ENCODE measurements around the gene STX12. TPM values are rescaled to one million over a fixed set of nuclear protein-coding genes. Genes with fewer than 3 reads are reported as not detected.

STX12 gene
- total and polyA plus RNA-seq, 8 donors = 49.5 to 79.3 (median 55.9) TPM

DNA sequence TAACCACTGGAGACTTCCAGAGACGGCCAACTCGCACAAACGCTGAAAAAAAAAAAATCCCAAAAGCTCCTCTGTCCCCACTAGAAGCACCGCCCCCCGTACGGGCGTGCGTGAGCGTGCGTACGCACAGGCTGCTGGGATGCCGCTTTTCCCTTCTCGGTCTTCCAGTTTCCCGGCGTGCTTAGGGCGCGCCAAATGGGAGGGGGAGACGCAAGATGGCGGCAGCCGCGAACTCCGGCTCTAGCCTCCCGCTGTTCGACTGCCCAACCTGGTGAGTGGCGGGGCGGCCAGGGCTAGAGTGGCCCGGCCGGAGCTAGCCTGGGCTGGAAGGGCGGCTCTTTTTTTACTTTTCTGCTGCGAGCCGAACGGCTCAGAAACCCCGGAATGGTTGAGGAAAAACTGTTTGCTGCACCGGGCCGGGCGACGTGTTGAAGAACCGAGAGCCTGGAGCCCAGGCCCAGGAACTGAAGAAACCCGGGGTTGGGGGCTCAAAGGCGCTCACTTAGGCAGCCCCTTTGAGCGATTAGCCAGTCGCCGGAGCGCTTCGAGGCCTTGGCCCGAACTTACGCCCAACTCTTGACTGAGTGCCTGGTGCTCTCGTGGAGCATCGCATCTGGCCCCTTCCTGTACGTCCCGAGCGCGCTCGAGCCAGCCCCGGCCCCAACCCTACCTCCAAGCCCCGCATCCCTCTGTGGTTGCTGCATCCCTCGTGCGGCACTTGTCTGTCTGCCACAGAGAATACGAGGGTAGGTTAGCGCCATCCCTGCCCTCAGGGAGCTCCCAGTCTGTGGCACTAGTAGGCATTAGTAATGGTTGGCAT, 57.8 kb downstream of the STX12 start, which contains the start of gene PPP1R8:
PPP1R8 (plus strand) TSS at position 162 of the 820 bp plus-strand sequence; CDS start at position 216, 54 bp downstream.
- Histone ChIP-seq H3K27me3 (no peaks in the 10 kb centered on the region), H3K36me3 (peaks cover 0 to 37% of the 10 kb centered on the region in 2 donors), H3K4me3 (peak within 1 kb of the TSS; percentile 75 to 89), H3K4me1 (peaks cover 14 to 33% of the 10 kb centered on the region in 2 donors), H3K9me3 (no peaks in the 10 kb centered on the region), H3K27ac (peak within 1 kb of the TSS; percentile 84 to 93)
- TF ChIP-seq, protein P1, sequence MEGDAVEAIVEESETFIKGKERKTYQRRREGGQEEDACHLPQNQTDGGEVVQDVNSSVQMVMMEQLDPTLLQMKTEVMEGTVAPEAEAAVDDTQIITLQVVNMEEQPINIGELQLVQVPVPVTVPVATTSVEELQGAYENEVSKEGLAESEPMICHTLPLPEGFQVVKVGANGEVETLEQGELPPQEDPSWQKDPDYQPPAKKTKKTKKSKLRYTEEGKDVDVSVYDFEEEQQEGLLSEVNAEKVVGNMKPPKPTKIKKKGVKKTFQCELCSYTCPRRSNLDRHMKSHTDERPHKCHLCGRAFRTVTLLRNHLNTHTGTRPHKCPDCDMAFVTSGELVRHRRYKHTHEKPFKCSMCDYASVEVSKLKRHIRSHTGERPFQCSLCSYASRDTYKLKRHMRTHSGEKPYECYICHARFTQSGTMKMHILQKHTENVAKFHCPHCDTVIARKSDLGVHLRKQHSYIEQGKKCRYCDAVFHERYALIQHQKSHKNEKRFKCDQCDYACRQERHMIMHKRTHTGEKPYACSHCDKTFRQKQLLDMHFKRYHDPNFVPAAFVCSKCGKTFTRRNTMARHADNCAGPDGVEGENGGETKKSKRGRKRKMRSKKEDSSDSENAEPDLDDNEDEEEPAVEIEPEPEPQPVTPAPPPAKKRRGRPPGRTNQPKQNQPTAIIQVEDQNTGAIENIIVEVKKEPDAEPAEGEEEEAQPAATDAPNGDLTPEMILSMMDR (IDR thresholded peaks at IDR 0.05) = no peak
- DNase-seq (peak; percentile 94 to 98 (median 96)), ATAC-seq (peak; percentile 100)
- intact Hi-C loops (cut with DNase I) = no loop called here

DNA sequence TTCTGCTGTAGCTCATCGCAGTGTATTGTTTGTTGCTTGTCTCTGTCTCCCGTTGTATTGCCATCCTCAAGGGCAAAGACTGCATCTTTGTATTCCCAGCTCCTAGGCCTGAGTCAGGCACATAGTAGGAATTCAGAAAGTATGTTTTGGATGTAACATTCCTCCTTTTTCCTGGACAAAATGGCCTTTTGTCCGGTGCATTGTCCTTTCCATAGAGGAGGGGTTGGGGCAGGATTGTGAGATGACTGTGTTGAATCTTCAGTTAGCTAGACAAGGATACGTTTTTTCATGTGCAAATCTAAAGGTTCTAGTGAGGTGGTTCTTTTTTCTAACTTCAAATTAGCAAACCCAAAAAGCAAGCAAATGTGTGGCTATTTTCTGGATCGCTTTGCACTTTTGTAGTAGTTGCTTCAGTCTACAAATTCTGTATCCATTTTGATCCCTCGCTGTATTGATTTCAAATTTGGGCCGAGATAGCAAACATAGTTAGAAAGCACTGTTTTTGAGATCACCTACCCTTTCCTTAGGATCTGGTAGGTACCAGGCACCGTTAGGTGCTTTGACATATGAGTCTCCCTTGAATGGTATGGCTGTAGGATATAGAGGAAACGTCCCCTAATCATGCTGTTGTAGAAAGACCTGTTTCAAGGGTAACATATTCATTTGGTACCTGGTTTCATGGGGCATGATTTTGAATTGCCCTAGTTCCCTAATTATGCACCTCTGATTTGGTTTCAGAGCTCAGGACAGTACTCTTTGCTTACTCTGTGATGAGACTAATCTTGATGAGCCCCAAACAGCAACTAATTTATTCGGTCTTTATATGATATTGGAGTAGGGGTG, 58.8 kb downstream of the STX12 start:
- no peaks in the 10 kb centered on the region for H3K9me3 ChIP-seq
- intact Hi-C loops (cut with DNase I) = no loop called here

DNA sequence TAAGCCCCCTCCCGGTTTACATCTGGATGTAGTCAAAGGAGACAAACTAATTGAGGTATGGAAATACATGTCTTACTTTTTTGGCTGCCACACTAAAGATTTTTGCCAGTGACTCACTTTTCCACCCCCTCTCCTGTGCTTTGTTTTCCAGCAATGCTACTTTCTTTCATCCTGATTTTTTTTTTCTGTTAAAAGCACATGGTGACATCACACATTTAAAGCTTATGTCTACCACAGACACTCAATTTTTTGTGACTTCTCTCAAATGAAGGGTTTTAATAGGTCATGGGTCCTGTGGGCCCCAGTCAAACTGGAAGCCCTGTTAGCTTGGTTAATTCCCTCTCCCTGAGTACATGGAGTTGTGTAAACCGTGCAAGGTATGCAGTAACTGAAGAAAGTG, 59.7 kb downstream of the STX12 start:
- no peak for DNase-seq
- intact Hi-C loops (cut with DNase I) = no loop called here
- Histone ChIP-seq H3K36me3 (peaks cover 0 to 43% of the 10 kb centered on the region in 2 donors), H3K27ac (no peak overlapping the region), H3K27me3 (no peaks in the 10 kb centered on the region), H3K9me3 (no peaks in the 10 kb centered on the region), H3K4me1 (peaks cover 14 to 33% of the 10 kb centered on the region in 2 donors), H3K4me3 (no peak overlapping the region)
- TF ChIP-seq, protein P1 (IDR thresholded peaks at IDR 0.05) = no peak
- ATAC-seq = no peak

More for the DNA sequence above, 58.8 kb downstream of the STX12 start:
- Histone ChIP-seq H3K4me1 (peaks cover 14 to 33% of the 10 kb centered on the region in 2 donors), H3K27me3 (no peaks in the 10 kb centered on the region), H3K27ac (no peak overlapping the region), H3K4me3 (peak overlapping the region; percentile 75 to 89), H3K36me3 (peaks cover 0 to 39% of the 10 kb centered on the region in 2 donors)
- DNase-seq = no peak
- TF ChIP-seq, protein P1 (IDR thresholded peaks at IDR 0.05) = no peak
- no peak for ATAC-seq

DNA sequence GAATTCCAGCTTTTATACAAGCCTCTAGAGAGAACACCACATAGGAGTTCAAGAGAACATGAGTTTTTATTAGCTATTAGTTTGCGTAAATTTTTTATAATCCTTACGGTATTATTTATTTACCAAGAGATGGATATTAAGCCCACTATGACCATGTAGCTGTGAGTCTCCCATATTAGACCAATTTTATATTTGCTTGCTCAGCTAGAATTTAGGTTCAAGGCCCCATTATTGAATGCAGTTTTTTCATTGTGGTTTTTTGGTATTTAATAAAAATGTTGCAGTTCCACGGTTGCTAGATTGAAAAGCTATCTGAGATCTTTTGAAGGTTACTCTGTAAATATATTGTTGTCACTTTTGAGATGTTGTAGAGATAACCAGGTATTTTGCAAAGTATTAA, 60.5 kb downstream of the STX12 start:
- TF ChIP-seq, protein P1 (IDR thresholded peaks at IDR 0.05) = no peak
- H3K27ac ChIP-seq = no peak overlapping the region
- no peak for DNase-seq
- ATAC-seq = no peak
- H3K27me3 ChIP-seq = no peaks in the 10 kb centered on the region
- H3K9me3 ChIP-seq = no peaks in the 10 kb centered on the region
- H3K4me3 ChIP-seq = no peak overlapping the region
- peaks cover 0 to 45% of the 10 kb centered on the region in 2 donors for H3K36me3 ChIP-seq
- intact Hi-C loops (cut with DNase I) = no loop called here
- H3K4me1 ChIP-seq = peaks cover 14 to 33% of the 10 kb centered on the region in 2 donors

DNA sequence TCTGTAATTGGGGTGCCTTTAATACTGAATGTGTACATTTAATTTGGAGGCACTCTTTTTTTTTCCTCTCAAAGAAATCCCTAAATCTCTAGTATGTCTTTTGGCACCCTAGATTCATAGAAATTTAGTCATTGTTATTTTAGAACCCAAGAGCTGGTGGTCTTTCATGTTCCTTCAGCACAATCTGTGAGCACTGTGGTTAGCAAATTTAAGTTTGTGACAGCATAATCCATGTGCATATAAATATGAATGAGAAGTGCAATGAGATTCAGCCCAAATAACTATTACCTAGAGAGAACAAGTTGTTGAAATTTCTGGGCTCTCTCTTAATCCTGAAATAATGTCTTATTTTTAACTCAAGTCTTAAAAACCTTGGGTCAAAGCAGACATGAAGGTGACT, 62.0 kb downstream of the STX12 start:
- Histone ChIP-seq H3K27ac (no peak overlapping the region), H3K4me1 (peaks cover 14 to 27% of the 10 kb centered on the region in 2 donors), H3K9me3 (no peaks in the 10 kb centered on the region), H3K4me3 (no peak overlapping the region), H3K36me3 (peaks cover 0 to 61% of the 10 kb centered on the region in 2 donors), H3K27me3 (no peaks in the 10 kb centered on the region)
- DNase-seq (no peak), ATAC-seq (no peak)
- TF ChIP-seq, protein P1 (IDR thresholded peaks at IDR 0.05) = no peak
- intact Hi-C loops (cut with DNase I) = no loop called here

Measured in left lung (tissue), 10 donors.